ENCODE measurements around the gene RPL22.
A peak's percentile ranks its signal among the peaks of the same experiment; 100 is the strongest.

The RPL22 gene

DNA sequence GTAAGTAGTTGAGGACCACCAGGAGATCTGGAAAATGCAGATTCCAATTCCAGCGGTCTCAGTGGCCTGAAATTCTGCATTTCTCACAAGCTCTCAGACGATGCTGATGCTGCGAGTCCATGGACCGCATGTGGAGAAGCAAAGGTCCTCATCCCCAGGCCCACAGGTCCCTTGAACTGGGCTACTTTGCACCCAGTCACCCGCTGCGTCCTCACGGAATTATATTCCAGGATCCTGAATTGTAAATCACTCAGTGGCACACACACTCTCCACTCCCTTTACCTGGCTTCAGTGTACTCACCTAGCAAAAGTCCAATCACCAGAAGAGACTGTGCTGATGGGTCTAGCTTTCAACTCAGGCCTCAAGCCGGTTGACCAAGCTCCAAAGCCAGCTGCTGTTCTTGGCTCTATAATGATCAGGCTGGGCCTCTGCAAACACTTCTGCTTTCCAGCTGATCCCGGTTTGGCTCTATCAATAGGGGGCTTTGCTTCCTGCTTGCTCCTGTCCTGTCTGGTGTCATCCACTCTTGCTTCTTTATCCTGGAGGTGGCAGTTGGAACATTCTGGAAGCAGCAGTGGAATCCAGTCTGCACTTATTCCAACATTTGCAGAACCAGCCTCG is 904 bp upstream of the RPL22 start:
- no peak for DNase-seq

DNA sequence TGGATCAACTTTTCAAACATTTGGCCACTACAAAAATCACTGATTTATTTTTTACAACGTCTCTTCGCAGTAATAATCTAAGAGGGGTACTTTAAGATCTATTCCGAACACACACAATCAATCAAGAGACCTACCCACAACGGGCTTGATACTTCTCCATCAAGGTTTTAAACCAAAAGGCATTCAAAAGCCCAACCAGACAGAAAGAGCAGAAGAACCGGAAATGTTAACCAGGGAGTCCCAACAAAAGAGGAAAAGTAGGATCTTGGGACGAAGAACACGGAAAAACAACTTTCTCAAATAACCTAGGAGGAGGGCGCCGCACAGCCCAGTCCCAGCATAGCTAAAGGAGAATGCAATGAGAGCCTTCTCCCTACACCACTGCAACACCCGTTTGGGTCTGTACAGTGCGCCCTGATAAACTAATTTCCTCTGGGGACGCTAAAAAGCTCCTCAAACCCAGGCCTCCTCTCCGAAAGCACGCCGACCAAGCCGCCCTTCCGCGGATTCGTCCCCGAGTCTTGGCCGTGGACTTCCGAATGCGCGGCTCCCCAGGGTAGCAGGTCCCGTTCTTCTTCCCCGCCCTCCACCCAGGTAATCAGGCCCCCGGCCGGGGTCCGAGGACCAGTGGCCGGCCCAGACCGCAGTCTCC is 623 bp downstream of the RPL22 start:
- peak; percentile 77 for DNase-seq

DNA sequence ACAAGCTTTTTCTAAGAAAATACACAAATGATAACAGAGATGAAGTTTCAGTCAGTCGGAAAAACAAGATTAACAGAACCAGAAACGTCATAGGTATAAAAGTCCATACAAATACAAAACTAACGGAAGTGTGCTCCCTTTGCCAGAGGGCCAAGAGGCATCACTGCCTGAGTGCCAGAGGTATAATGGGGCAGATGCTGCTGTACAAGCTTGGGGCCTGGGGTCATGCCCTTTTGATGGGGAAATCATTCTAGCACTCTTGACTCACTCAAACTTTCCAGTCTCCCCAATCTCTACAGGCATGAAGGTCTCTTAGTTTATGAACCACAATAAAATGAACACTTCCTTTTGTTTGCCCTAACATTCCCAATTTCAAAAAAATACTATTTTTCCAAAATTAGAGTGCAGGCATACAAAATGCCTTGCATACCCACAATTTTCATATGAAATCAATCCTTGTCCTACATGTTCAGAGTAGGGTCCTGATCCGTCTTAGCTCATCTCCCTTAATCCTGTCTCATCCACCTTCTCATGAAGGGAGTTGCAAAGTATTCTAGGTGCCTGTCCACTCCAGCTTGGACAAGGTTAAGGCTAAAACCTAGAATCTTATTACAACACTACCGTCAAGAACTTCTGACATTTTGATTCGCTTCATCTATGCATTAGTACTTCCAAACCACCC is 1.5 kb downstream of the RPL22 start:
- DNase-seq: no peak

DNA sequence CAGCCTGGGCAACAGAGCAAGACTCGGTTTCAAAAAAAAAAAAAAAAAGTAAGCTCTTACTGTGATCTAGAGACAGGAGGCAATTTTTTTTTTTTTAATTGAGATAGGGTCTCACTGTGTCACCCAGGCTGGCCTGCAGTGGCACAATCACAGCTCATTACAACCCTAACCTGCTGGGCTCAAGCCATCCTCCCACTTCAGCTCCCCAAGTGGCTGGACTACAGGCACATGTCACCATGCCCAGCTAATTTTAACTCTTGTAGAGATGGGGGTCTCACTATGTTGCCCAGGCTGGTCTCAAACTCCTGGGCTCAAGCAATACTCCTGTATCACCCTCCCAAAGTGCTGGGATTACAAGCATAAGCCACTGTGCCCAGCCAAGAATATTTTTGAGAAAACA is 7.4 kb downstream of the RPL22 start:
- no peak for DNase-seq

DNA sequence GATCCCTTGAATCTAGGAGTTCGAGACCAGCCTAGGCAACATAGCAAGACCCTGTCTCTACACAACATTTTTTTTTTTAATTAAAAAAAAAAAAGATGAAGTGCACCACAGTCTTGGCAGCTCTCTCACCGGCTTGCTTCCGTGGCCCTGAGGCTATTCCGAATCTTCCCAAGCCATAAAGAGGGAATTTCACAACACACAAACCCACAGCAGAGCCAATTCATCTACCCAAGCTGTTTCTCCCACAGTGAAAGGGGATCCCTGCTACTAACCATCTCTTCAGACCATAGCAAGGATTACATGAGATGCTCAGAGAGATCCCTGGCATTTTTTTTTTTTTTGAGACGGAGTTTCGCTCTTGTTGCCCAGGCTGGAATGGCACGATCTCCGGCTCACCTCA is 10.9 kb downstream of the RPL22 start:
- no peak for DNase-seq

DNA sequence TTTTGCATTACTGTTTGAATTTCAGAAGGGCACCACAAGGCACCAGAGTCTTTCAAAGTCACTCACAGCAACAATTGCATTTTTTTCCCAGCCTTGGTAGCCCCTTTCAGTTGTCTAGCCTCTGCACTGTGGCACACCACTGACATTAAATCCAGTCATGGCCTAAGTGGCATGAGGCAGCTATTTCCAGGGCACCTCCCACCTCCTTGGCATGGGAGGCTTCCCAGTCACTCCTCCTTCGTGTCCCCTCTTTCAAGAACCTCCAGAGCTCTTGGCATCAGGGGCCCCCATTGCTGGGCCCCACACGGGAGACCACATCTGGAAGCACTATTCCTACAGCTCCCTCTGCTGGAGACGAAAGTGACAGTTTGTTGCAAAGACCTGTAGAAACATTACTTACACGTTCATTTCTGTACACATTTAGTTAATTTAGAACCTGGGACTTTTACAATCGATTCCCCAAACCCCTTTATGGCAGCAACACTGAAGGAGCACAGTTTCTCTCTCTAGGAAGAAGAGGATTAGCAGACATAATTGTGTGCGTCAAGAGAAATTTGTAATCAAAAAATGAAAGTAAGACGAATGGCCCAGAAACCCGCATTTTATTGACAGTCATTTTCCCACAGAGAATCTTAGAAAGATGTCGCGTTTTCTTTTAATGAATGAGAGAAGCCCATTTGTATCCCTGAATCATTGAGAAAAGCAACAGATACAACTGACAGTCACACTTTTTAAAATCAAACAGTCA is 13.6 kb downstream of the RPL22 start:
- no peak for DNase-seq

DNA sequence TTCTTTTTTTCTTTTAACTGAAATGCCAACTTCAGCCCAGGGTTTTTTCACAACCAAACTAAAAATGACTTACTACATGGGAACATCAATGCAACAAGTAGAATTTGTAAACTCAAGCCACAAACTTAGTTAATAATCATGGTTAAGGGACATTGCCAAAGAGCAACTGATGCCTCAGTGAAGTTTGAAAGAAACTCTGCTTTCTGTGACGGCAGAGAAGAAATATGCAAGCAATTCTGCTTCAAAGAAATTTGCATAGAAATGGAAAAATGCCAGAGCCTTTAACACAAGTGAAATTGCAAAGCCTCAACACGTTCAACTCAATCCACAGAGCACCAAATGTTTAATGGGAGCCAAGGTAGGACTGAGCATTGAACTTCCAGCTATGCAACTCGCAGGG is 14.2 kb downstream of the RPL22 start:
- no peak for DNase-seq

DNA sequence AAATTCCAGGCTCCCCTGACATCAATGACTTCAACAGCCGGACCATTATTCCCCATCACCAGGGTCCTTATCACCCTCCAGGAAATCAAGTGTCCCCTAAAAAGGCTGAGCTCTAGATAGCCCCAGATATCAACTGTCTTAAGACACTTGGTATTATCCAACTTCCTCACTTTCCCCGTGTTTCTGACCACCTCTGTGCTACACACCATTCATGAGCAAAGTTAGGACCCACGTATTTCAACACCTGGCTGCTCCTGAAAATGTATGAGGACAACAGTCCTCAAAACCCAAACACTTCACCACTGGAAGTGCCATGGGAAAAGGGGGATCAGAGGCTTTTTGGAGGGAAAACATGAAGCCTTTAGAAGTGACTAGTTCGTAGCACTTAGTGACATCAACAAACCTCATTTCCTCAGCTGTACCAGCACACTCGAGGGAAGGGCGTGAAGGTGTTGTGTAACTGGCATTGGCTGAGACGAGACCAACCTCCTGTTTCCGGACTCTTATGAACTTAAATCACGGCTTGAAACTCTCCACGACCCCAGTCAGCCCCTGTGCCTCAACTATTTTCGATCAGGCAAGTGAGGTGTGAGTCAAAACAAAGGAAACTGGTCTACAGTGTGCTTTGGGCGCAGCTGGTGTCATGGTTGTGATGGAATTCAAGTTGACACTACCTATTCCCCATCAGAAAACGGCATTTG is 15.2 kb downstream of the RPL22 start:
- DNase-seq: no peak

DNA sequence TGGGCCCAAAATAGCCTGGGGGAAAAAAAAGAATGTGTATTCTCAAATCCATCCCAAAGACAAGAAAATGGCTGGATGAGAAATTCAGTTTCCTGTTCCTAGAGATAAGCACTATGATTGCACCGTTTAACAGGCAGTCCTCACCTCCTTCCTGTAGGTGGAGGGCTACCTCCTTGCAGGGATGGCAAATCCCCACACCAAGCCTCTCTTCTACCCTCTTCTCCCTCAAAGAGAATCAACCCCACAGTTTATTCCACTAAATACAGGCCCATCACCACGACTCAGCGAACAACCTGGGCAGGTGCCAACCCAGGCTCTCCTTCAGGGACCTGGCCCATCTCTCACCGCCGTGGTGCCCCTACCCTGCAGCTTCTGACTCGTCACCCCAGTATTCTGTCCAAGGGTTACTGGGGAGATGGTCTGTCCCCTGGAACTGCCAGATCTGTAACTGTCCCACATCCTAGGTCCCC is 15.8 kb downstream of the RPL22 start:
- no peak for DNase-seq

DNA sequence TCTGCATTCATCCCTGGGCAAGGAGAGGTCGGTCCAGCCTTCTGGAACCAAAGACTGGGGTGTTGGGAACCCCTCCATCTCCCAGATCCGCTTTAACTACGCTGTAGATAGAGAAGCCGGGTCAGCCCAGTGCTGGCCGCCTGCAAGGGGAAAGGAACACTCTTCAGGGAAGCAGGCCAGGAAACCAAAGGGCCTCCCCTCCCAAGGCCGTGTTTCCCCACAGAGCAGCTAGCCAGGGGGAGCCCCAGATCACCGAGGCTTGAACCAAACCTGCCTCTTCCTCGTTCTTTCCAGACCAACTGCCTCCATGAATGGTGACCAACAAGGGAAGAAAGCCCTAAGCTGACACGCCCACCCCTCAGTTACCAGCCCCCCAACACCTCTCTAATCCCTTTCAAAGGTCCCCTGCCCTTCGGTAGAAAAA is 18.0 kb downstream of the RPL22 start:
- DNase-seq: no peak

DNA sequence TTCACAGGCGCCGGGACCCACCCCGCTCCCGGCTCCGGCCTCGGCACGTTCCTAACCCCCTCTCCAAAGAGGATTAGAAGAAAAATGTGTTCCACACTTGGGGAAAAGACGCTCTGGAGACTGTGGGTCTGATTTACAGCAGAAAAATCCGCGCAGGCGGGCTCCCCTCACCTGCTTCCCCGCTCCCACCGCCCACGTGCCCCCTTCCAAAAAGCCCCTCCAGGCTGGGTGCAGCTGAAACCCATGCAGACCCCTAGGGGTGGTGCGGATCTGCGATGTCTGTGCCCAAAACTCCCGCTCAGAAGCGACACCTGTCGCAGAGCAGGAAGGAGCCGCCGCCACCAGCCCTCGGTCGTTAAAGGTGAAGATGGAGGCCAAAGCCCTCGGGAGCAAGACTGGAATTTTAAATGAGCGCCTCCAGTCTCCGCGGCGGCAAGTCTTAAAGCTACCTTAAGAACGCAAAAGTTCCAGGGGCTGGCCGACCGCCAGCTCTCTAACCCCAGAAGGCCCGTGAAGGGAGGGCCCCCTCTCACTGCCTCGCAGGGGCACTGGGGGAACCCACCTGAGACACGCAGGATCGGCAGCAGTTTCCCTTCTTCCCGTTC is 18.6 kb downstream of the RPL22 start:
- DNase-seq: no peak

DNA sequence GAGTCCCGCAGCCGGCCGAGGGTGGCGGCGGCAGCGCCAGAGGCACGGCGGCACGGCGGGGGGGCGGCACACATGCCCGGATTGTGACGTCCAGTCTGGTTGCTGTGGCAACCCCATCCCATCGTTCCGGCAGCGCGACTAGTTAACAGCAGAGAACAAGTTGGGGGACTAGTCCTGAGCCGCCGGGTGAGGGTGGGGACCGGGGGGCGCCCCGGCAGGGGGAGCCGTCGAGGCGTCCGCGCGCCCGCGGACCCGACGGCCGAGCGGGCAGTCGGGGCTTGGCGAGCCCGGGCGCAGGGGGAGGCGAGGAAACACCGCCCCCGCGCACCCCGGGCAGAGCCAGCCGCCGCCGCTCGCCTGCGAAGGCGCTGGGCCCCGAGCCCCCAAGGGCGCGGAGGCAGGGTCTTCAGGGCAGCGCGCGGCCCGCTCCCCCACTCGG is 19.1 kb downstream of the RPL22 start, which contains the start of gene CHD5:
TSS of gene CHD5 (minus strand) at position 54 of the 439 bp plus-strand sequence. CDS start 298 bp downstream, outside the sequence.
- no peak for DNase-seq

DNA sequence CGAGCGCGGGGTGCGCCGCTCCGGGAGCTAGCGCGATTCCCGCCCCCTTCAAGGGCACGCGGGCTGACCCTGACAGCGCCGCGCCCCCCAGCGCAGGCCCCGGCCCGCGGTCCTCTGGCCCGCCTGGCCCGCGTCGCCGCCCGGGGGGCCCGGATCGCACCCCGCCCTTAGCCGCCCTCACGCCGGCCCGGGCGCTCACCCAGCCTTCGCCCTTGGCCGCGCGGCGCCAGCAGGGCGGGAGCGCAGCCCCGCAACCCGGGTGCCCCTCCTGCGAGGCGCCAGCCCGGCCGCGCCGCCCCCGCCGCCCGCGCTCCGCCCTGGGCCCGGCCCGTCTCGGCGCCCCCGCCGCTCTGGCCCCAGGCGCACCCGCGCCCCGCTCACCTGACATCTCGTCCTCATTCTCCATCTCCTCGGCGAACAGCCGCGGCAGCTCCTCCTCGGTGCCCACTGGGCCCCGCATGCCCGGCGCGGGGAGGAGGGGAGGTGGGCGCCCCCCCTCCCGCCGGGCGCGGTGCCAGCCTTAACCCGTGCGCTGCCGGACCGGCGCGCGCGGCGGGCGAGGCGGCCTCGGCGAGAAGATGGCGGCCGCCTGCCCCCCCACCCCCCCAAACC is 19.7 kb downstream of the RPL22 start:
- no peak for DNase-seq

DNA sequence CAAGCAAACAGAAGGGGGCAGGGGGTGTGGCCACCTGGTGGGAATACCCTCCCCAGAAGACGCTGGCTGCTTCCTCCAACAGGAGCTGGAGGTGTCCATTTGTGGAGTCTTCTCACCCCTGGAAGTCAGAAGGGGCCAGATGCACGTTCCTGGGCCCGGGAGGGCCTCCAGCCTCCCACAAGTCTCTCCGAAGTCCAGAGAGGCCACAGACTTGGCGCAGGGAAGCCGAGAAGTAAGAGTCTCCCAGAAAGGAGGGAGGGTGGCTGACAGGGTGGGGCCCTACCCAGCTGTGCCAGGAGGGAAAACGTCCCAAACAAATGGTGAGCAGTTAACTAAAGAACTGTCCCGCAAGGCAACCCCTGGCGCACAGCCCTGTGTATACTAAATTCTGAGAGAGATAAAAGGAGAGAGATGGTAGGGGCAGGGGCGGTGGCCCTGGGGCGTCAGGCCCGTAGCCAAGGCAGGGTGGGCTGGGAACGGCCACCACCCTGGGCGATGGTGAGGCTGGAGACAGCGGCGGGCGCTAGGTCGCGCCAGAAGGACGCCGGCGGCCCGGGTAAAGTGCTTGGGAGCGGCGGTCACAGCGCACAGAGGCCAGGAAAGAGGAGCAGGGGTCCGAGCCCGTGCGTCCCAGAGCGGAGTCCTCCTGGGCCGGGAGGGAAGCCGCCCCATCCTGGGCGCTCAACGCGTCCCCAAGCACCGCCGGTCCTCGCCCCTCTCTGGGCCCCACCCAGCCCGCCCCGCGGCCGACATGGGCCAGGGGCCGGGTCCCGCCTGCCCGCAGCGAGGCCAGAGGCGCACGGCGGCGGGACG is 20.4 kb downstream of the RPL22 start:
- no peak for DNase-seq

DNA sequence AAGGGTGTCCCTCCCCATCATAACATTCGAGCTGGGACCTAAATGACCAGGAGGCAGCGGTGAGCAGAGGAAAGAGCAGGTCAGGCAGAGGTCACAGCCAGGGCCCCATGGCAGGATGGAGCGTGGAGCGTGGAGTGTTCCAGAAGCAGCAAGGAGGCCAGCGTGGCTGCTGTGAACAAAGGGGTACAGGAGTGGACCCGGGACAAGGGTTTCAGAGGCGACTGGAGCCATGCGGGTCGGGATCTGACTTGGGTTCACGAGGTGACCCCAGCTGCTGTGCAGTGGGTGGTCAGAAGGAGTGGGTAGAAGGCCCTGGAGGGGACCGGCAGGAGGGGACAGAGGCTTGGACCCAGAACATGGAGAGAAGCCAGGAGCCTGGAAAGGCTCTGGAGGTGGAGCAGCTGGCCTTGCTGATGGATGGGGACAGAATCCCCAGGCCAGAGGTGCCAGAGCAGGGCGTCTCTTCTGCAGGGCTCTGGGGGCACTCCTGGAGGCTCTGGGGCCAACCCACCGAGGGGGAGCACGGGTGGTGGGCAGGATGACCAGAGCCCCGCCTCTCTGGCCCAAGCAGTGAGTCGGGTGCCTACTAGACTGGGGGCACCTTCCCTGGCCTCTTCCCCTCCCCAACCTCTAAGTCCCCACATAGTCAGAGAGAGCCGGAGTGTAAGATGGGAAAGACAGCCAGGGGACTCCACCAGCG is 21.6 kb downstream of the RPL22 start:
- DNase-seq: no peak

DNA sequence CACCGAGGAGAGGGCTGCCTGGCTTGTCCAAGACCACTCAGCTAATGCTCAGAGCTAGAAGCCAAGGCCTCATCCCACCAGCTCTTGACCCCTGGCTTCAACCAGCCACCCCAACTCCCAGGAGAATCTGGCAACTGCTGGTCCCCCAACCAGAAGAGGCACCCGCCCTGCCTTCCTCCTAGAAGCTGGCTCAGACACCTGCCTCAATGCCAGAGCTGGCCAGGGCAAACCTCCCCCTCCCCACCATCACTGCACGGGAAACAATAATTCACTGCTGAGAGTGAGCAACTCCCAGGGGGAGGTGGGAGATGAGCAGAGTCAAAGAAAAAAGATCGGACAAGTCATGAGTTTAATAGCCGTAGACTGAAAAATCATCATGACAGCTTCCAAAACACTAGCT is 22.6 kb downstream of the RPL22 start:
- no peak for DNase-seq

DNA sequence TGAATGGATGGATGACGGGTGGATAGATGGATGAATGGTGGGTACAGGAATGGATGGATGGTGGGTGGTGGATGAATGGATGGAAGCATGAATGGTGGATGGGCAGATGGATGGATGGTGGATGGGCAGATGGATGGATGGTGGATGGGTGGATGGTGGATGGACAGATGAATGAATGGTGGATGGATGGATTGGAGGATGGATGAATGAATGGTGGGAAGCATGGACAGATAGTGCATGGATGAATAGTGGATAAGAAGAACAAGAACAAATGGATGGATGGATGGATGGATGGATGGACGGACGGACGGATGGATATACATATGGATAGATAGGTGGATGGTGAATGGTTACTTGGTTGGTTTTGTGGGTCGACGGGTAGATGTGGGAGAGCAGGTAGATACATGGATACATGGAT is 24.0 kb downstream of the RPL22 start:
- DNase-seq: no peak

DNA sequence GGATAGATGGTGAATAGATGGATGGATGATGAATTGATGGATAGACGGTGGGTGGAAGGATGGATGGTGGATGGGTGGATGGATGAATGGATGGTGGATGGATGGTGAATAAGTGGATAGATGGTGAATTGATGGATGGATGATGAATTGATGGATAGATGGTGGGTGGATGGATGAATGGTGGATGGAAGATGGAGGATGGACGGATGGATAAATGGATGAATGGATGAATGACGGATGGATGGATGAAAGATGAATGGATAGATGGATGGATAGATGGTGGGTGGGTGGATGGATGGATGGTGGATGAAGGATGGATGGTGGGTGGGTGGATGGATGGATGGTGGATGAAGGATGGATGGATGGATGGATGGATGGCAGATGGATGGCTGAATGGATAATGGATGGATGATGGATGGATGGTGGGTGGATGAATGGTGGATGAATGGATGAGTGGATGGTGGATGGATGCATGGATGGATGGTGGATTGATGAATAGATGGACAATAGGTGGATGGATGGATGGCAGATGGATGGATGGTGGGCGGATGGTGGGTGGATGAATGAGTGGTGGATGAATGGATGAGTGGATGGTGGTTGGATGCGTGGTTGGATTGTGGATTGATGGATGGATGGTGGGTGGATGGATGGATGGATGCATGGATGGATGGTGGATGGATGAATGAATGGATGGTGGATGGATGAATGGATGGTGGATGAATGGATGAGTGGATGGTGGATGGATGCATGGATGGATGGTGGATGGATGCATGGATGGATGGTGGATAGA is 24.6 kb downstream of the RPL22 start:
- no peak for DNase-seq

DNA sequence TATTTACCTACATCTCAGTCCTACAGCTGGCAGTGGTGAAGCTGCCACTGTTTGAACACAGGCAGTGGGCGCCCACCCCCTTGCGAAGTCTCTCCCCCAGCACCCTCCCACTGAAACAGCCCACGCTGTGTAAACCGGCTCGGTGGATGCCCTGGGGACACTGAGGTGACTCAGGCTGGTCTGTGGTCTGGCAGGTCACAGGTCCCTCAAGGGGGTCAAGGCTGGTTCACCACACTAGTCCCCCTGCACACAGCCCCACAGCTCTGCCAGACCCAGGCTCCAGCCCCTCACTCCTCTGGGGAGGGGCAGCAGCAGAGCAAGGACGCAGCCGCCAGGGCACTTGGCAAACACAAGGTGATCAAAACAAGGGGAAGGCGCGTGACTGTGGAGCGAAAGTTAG is 26.8 kb downstream of the RPL22 start:
- DNase-seq: no peak
